A549 (cell line): ENCODE results near the gene UNC93A. TPM values are rescaled to one million over a fixed set of nuclear protein-coding genes. Genes with fewer than 3 reads are reported as not detected.

Source experiments
- ATAC-seq, 2 experiments: fragments of 200-7000 bp in 1 of 2; fragments of >200 bp in 1 of 2; cut with Nextera tagmentation in 1 of 2; cut with Tn5 transposase in 1 of 2; 3 replicates each; pipeline versions ENCODE4 v1.8.0 to v1.9.1; 2018 to 2020; ENCODE audit warnings: mild to moderate bottlenecking in 1 of 2, moderate library complexity in 1 of 2
- CTCF ChIA-PET: fragments of 300-600 bp; sonication (Branson Sonifier 250); formaldehyde crosslinking; extraction: SDS; loops from one replicate; lab custom pipeline; 2021; ENCODE audit warnings: antibody characterized with exemption, inconsistent platforms; lab: Yijun Ruan, JAX
- POLR2A ChIA-PET: fragments of 350-600 bp; formaldehyde crosslinking; extraction: SDS; loops from one replicate; lab custom pipeline; 2021; ENCODE audit warnings: antibody characterized with exemption, inconsistent platforms; lab: Yijun Ruan, JAX
- DNase-seq, 2 experiments: peaks; one replicate each; pipeline versions ENCODE4 v3.0.0 to v3.0.0-alpha.2; 2011 to 2016; ENCODE audit warnings: low read depth in 1 of 2, low spot score in 1 of 2
- FAIRE-seq: peaks from 2 replicates; lab custom pipeline; 2011; peaks lifted over from hg19 to GRCh38; lab: Jason Lieb, UNC
- H3K27ac ChIP-seq, 2 experiments: fragments of >200 bp; sonication (Bioruptor Twin); formaldehyde crosslinking; 3 replicates each; pipeline ENCODE4 v1.5.1; 2016 to 2017
- H3K4me1 ChIP-seq: fragments of >200 bp; sonication (Bioruptor Twin); formaldehyde crosslinking; 3 replicates; pipeline ENCODE4 v1.6.1; 2016
- H3K4me2 ChIP-seq: fragments of >200 bp; sonication (Bioruptor Twin); formaldehyde crosslinking; 3 replicates; pipeline ENCODE4 v1.6.1; 2016
- H3K4me3 ChIP-seq: fragments of >200 bp; sonication (Bioruptor Twin); formaldehyde crosslinking; 3 replicates; pipeline ENCODE4 v1.5.1; 2016
- H3K9me3 ChIP-seq: fragments of >200 bp; sonication (Bioruptor Twin); formaldehyde crosslinking; 3 replicates; pipeline ENCODE4 v1.6.1; 2016
- BHLHE40 ChIP-seq: IDR thresholded peaks from 2 replicates; pipeline ENCODE4 v1.6.1; 2012; ENCODE audit warnings: low read depth, low read length, inconsistent platforms
- EHMT2 ChIP-seq: fragments of 200-600 bp; sonication (generic); IDR thresholded peaks from 2 replicates; pipeline ENCODE4 v1.6.1; 2016; ENCODE audit warnings: antibody characterized with exemption, low read depth, mild to moderate bottlenecking, moderate library complexity
- EP300 ChIP-seq, 2 experiments: fragments of >200 bp; sonication (Bioruptor Twin); formaldehyde crosslinking; IDR thresholded peaks; 2 replicates in 1 of 2; 3 replicates in 1 of 2; pipeline ENCODE4 v1.6.1; 2016 to 2017
- FOSB ChIP-seq: fragments of 250-450 bp; sonication (Bioruptor Pico); IDR thresholded peaks from 2 replicates; pipeline ENCODE4 v1.5.0; 2020; ENCODE audit warnings: mild to moderate bottlenecking, moderate library complexity
- FOSL2 ChIP-seq, 2 experiments: fragments of 450-650 bp in 1 of 2; fragments of >200 bp in 1 of 2; sonication (Bioruptor Twin) in 1 of 2; formaldehyde crosslinking; IDR thresholded peaks; 2 replicates each; pipeline versions ENCODE4 v1.5.0 to v1.6.1; 2016 to 2020; ENCODE audit warnings: mild to moderate bottlenecking in 1 of 2, moderate library complexity in 1 of 2
- HOXB13 ChIP-seq: fragments of 250-450 bp; sonication (Bioruptor Pico); IDR thresholded peaks from 2 replicates; pipeline ENCODE4 v1.5.0; 2020; ENCODE audit warnings: low read depth, mild to moderate bottlenecking, moderate library complexity
- JUN ChIP-seq, 2 experiments: fragments of >200 bp; sonication (Bioruptor Twin); formaldehyde crosslinking; IDR thresholded peaks; 2 replicates in 1 of 2; 3 replicates in 1 of 2; pipeline ENCODE4 v1.6.1; 2016 to 2017
- JUNB ChIP-seq: fragments of >200 bp; sonication (Bioruptor Twin); formaldehyde crosslinking; IDR thresholded peaks from 2 replicates; pipeline ENCODE4 v1.6.1; 2016
- MAFK ChIP-seq: fragments of 450-650 bp; IDR thresholded peaks from 2 replicates; pipeline ENCODE4 v1.6.1; 2014; ENCODE audit not compliant: partially characterized antibody
- NR3C1 ChIP-seq: fragments of >200 bp; sonication (Bioruptor Twin); formaldehyde crosslinking; IDR thresholded peaks from 3 replicates; pipeline ENCODE4 v1.6.1; 2017
- RAD21 ChIP-seq, 2 experiments: fragments of >200 bp in 1 of 2; sonication (Bioruptor Twin) in 1 of 2; formaldehyde crosslinking in 1 of 2; IDR thresholded peaks in 1 of 2; conservative IDR thresholded peaks in 1 of 2; 2 replicates in 1 of 2; 3 replicates in 1 of 2; pipeline ENCODE4 v1.6.1; 2012 to 2018; ENCODE audit warnings: inconsistent platforms in 1 of 2
- RCOR1 ChIP-seq: fragments of 150-350 bp; IDR thresholded peaks from 2 replicates; pipeline ENCODE4 v1.6.1; 2014; ENCODE audit warnings: antibody characterized with exemption, low read length, low read depth
- SMC3 ChIP-seq: fragments of >200 bp; sonication (Bioruptor Twin); formaldehyde crosslinking; IDR thresholded peaks from 3 replicates; pipeline ENCODE4 v1.6.1; 2018; ENCODE audit warnings: inconsistent platforms
- SREBF2 ChIP-seq: fragments of 450-650 bp; IDR thresholded peaks from 2 replicates; pipeline ENCODE4 v1.6.1; 2014; ENCODE audit warnings: mild to moderate bottlenecking, moderate library complexity
- TFCP2L1 ChIP-seq: fragments of 250-450 bp; sonication (Bioruptor Pico); IDR thresholded peaks from 2 replicates; pipeline ENCODE4 v1.5.0; 2021; ENCODE audit warnings: mild to moderate bottlenecking
- TP53 ChIP-seq: fragments of 250-450 bp; sonication (Bioruptor Pico); IDR thresholded peaks from 2 replicates; pipeline ENCODE4 v1.5.0; 2021; ENCODE audit warnings: mild to moderate bottlenecking, moderate library complexity
- ZC3H11A ChIP-seq: fragments of 450-650 bp; IDR thresholded peaks from 2 replicates; pipeline ENCODE4 v1.6.1; 2014; ENCODE audit warnings: antibody characterized with exemption, mild to moderate bottlenecking
- ZNF302 ChIP-seq: fragments of 250-450 bp; sonication (Bioruptor Pico); IDR thresholded peaks from 2 replicates; pipeline ENCODE4 v1.9.0; 2021; ENCODE audit warnings: inconsistent platforms, mild to moderate bottlenecking, moderate library complexity
- ZSCAN20 ChIP-seq: fragments of 250-450 bp; sonication (Bioruptor Pico); IDR thresholded peaks from 2 replicates; pipeline ENCODE4 v1.8.0; 2022; ENCODE audit warnings: mild to moderate bottlenecking, moderate library complexity
- WGBS: methylation state at CpG from one replicate; pipeline ENCODE4 v1.1.6; 2017; ENCODE audit errors: missing lambda C conversion rate; 5-methylcytosine and 5-hydroxymethylcytosine counted together
- polyA plus RNA-seq, 4 experiments: library from polyadenylated mRNA; depleted of rRNA in 3 of 4; stranded (reverse); fragments of >200 nt; fragmentation: RNase III in 1 of 4; extraction: RNeasy Plus Mini Kit Qiagen cat#74134 plus additional on column Dnase treatment in 1 of 4; gene quantifications; 2 replicates in 3 of 4; 3 replicates in 1 of 4; pipeline ENCODE4 v1.2.3, GENCODE V29; 2011 to 2017
- TF ChIP-seq, protein P1 (sequence below): fragments of >200 bp; sonication (Bioruptor Twin); formaldehyde crosslinking; IDR thresholded peaks from 2 replicates; pipeline ENCODE4 v1.6.1; 2016
- TF ChIP-seq, protein P2 (sequence below): fragments of 250-450 bp; sonication (Bioruptor Pico); IDR thresholded peaks from 2 replicates; pipeline ENCODE4 v1.5.0; 2021; ENCODE audit warnings: mild to moderate bottlenecking, moderate library complexity, borderline replicate concordance
- TF ChIP-seq, protein P3 (sequence below): fragments of 250-450 bp; sonication (Bioruptor Pico); IDR thresholded peaks from 2 replicates; pipeline ENCODE4 v1.5.0; 2020; ENCODE audit warnings: low read depth, mild to moderate bottlenecking, moderate library complexity
- TF ChIP-seq, protein P4 (sequence below): fragments of 150-350 bp; IDR thresholded peaks from 2 replicates; pipeline ENCODE4 v1.6.1; 2014; ENCODE audit warnings: low read depth, mild to moderate bottlenecking, low read length
- TF ChIP-seq, protein P5 (sequence below): IDR thresholded peaks from 2 replicates; pipeline ENCODE4 v1.6.1; 2012; ENCODE audit warnings: low read depth, borderline replicate concordance

Gene UNC93A
- polyA plus RNA-seq, 2 of the 4 experiments (the other 2 are of a cell fraction): not detected

DNA sequence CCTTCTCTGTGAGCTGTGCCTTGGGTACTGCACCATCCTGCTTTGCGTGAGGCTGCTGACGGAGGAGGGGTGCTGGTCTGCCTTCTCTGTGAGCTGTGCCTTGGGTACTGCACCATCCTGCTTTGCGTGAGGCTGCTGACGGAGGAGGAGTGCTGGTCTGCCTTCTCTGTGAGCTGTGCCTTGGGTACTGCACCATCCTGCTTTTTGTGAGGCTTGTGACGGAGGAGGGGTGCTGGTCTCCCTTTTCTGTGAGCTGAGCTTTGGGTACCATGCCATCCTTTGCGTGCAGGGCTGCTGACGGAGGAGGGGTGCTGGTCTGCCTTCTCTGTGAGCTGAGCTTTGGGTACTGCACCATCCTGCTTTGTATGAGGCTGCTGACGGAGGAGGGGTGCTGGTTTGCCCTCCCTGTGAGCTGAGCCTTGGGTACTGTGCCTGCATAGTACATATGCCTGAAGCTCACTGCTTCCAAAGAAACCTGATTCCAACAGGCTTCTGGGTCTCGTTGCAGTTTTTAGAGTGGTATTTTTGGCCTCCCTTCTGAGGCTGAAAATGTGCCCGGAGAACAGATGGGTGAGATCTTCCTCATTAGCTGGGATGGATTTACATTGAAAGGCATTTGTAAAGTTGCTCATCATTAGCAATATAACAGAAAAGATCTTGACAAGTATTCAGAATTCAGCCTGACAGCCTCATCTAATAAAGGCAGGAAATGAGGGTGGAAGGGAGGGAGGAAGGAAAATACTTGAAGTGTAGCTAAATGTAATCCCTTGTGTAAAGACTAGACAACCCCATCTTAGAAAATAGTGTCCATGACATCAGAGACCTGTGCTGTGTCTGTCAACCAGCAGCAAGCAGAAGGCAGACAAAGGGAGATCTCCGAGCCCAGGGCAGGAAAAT is 46.8 kb upstream of the UNC93A start:
- no peak for FAIRE-seq

DNA sequence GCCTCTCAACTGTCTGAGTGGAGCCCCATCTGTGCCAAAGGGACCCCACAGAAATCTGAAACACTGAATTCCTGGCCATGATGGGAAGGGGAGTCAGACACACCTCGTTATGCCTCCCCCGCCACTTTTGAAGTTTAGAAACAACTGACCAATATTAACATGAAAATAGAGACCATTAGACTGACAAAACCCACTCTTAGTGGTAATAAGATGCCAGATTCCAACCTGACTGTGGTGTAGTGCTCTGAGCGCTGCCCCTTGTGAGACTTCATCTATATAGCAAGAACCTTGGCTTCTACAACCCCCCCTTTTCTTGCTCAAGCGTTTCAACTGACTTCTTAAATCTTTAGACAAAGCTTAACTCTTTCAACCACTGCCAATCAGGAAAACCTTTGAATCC is 46.1 kb upstream of the UNC93A start:
- Histone ChIP-seq H3K27ac (no peak overlapping the region), H3K4me1 (no peaks in the 10 kb centered on the region), H3K4me3 (no peak overlapping the region), H3K9me3 (no peaks in the 10 kb centered on the region), H3K4me2 (no peak overlapping the region)
- 43% methylated on average over 4 of the region's 4 CpGs for WGBS
- TF ChIP-seq ZC3H11A (no peak), EHMT2 (no peak), RCOR1 (no peak), HOXB13 (CRISPR knock-in tag) (no peak), JUNB (no peak), NR3C1 (no peak), FOSL2 (IDR thresholded peaks at IDR 0.05) (no peak), FOSL2 (CRISPR knock-in tag; IDR thresholded peaks at IDR 0.05) (no peak), FOSB (CRISPR knock-in tag) (no peak)
- TF ChIP-seq, protein P1, sequence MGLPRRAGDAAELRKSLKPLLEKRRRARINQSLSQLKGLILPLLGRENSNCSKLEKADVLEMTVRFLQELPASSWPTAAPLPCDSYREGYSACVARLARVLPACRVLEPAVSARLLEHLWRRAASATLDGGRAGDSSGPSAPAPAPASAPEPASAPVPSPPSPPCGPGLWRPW: no peak
- ChIA-PET CTCF (interaction anchor here (0.7 kb wide), 1 partner anchor 20 kb away, joined by 3 read pairs; no protein-coding TSS in a partner anchor), POLR2A (no interaction called here)
- ATAC-seq (no peak), DNase-seq (no peak), FAIRE-seq (no peak)

More for the DNA sequence above, 46.8 kb upstream of the UNC93A start:
- Histone ChIP-seq H3K4me2 (no peak overlapping the region), H3K4me3 (no peak overlapping the region), H3K9me3 (no peaks in the 10 kb centered on the region), H3K4me1 (no peaks in the 10 kb centered on the region), H3K27ac (no peak overlapping the region)
- TF ChIP-seq TP53 (CRISPR knock-in tag): no peak
- TF ChIP-seq SMC3: no peak
- POLR2A ChIA-PET: no interaction called here
- CTCF ChIA-PET: interaction anchor here (0.7 kb wide), 1 partner anchor 21 kb away, joined by 3 read pairs; no protein-coding TSS in a partner anchor
- 35% methylated on average over 7 of the region's 11 CpGs for WGBS
- DNase-seq (no peak), ATAC-seq (no peak)

DNA sequence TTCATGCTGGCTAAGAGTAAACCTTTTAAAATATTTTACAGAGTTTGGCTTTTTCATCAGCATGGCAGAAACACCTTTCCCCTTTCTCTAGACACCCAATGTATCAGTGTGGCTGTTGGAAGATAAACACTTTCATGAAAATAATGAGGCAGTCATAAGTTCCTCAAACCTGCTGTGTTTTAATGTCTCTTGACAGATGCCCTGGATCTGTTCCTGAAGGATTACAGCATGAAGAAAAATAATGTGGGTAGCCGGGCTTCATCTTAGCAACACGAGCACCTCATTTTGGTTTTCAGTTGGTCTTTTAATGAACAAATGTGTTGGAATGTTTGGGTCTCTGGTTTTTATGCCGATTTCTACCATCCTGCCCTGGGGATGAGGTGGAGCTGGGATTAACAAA is 45.5 kb upstream of the UNC93A start:
- 46% methylated on average over 3 of the region's 3 CpGs for WGBS
- FAIRE-seq: no peak
- ATAC-seq: no peak
- no peak overlapping the region for H3K4me2 ChIP-seq
- POLR2A ChIA-PET: no interaction called here
- H3K27ac ChIP-seq: no peak overlapping the region
- CTCF ChIA-PET: interaction anchor here (1.1 to 1.5 kb wide), 2 partner anchors 13 to 26 kb away, joined by 3 read pairs; no protein-coding TSS in a partner anchor
- no peak for DNase-seq
- no peaks in the 10 kb centered on the region for H3K9me3 ChIP-seq
- H3K4me1 ChIP-seq: no peaks in the 10 kb centered on the region
- H3K4me3 ChIP-seq: no peak overlapping the region
- TF ChIP-seq EP300 (IDR thresholded peaks at IDR 0.05): no peak
- TF ChIP-seq, protein P2, sequence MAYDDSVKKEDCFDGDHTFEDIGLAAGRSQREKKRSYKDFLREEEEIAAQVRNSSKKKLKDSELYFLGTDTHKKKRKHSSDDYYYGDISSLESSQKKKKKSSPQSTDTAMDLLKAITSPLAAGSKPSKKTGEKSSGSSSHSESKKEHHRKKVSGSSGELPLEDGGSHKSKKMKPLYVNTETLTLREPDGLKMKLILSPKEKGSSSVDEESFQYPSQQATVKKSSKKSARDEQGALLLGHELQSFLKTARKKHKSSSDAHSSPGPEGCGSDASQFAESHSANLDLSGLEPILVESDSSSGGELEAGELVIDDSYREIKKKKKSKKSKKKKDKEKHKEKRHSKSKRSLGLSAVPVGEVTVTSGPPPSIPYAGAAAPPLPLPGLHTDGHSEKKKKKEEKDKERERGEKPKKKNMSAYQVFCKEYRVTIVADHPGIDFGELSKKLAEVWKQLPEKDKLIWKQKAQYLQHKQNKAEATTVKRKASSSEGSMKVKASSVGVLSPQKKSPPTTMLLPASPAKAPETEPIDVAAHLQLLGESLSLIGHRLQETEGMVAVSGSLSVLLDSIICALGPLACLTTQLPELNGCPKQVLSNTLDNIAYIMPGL (CRISPR knock-in tag): no peak
- no peak for TF ChIP-seq JUN (IDR thresholded peaks at IDR 0.05)
- TF ChIP-seq, protein P1: no peak
- TF ChIP-seq RAD21 (conservative IDR thresholded peaks at IDR 0.05 in 1 of 2, IDR thresholded peaks at IDR 0.05 in 1 of 2): no peak
- TF ChIP-seq TP53 (CRISPR knock-in tag): no peak
- no peak for TF ChIP-seq MAFK
- no peak for TF ChIP-seq ZNF302
- TF ChIP-seq, protein P3, sequence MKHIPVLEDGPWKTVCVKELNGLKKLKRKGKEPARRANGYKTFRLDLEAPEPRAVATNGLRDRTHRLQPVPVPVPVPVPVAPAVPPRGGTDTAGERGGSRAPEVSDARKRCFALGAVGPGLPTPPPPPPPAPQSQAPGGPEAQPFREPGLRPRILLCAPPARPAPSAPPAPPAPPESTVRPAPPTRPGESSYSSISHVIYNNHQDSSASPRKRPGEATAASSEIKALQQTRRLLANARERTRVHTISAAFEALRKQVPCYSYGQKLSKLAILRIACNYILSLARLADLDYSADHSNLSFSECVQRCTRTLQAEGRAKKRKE (CRISPR knock-in tag): no peak
- TF ChIP-seq, protein P4, sequence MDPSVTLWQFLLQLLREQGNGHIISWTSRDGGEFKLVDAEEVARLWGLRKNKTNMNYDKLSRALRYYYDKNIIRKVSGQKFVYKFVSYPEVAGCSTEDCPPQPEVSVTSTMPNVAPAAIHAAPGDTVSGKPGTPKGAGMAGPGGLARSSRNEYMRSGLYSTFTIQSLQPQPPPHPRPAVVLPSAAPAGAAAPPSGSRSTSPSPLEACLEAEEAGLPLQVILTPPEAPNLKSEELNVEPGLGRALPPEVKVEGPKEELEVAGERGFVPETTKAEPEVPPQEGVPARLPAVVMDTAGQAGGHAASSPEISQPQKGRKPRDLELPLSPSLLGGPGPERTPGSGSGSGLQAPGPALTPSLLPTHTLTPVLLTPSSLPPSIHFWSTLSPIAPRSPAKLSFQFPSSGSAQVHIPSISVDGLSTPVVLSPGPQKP: no peak
- TF ChIP-seq BHLHE40: no peak
- no peak for TF ChIP-seq FOSL2 (IDR thresholded peaks at IDR 0.05)
- no peak for TF ChIP-seq FOSL2 (CRISPR knock-in tag; IDR thresholded peaks at IDR 0.05)
- TF ChIP-seq TFCP2L1 (CRISPR knock-in tag): no peak
- TF ChIP-seq SREBF2: no peak
- no peak for TF ChIP-seq ZSCAN20 (CRISPR knock-in tag)
- no peak for TF ChIP-seq NR3C1
- TF ChIP-seq, protein P5, sequence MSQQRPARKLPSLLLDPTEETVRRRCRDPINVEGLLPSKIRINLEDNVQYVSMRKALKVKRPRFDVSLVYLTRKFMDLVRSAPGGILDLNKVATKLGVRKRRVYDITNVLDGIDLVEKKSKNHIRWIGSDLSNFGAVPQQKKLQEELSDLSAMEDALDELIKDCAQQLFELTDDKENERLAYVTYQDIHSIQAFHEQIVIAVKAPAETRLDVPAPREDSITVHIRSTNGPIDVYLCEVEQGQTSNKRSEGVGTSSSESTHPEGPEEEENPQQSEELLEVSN: no peak
